Epithelial cell of esophagus (primary cell): Measurements from ENCODE around the gene UPF3A.

ENCODE experiments used
- DNase-seq: peaks from one replicate; pipeline ENCODE4 v3.0.0; 2010; ENCODE audit warnings: low read depth
- H3K4me3 ChIP-seq: 2 replicates; pipeline ENCODE4 v1.5.1; 2011; ENCODE audit warnings: mild to moderate bottlenecking, low read length, control low read depth
- TF ChIP-seq, protein P1 (sequence below): IDR thresholded peaks from 2 replicates; pipeline ENCODE4 v1.5.1; 2011; ENCODE audit warnings: low read depth, mild to moderate bottlenecking, low read length, control low read depth, inconsistent platforms; ENCODE audit not compliant: insufficient read depth; ENCODE audit errors: missing control alignments

Gene UPF3A

DNA sequence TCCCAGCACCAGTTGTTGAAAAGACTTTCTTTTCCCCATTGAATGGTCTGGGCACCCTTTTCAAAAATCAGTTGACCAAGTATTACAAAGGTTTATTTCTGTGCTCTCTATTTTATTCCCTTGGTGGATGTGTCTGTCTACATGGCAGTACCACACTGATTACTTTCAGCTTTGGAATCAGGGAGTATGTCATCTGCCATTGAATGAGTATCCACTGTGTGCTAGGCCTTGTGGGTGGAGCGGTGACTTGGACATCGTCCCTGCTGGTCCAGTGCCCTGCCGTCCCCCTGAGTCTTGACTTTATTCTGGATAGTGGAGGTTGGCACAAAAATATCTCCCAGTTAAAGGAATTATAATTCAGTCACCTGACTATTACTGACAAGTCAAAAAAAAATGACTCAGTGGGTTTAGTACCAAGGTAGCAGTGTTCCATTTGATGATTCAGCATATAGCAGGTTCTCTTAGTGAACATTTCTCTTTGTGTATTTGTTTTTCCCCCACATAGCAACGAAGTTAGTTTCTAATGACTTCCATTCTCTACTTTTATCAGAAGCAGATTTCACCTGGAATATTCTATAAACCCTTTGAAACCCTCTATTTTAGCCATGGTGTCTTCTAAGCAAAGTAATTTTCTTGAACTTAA is 3.9 kb downstream of the UPF3A start:
- DNase-seq, result peak; percentile 73
- no peak overlapping the region for H3K4me3 ChIP-seq
- TF ChIP-seq, protein P1, sequence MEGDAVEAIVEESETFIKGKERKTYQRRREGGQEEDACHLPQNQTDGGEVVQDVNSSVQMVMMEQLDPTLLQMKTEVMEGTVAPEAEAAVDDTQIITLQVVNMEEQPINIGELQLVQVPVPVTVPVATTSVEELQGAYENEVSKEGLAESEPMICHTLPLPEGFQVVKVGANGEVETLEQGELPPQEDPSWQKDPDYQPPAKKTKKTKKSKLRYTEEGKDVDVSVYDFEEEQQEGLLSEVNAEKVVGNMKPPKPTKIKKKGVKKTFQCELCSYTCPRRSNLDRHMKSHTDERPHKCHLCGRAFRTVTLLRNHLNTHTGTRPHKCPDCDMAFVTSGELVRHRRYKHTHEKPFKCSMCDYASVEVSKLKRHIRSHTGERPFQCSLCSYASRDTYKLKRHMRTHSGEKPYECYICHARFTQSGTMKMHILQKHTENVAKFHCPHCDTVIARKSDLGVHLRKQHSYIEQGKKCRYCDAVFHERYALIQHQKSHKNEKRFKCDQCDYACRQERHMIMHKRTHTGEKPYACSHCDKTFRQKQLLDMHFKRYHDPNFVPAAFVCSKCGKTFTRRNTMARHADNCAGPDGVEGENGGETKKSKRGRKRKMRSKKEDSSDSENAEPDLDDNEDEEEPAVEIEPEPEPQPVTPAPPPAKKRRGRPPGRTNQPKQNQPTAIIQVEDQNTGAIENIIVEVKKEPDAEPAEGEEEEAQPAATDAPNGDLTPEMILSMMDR, result no peak

DNA sequence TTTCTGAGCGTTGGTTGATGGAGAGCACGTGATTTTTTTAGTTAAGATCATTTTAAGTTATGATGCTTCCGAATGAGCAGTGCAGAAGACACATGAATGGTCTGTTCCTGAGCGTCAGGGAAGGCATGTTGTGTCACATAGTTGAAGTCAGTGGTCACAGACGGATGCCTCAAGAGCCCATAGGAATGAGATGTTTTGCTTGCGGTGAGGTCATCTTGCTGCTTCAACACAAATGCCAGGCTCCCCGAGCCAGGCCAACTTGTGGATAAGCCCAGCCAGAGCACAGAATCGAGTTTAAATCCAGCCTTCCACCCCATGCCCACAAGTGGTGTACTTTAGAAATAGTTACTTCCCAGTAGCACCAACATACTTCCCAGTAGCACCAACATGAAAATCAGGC is 5.4 kb downstream of the UPF3A start:
- no peak for DNase-seq

DNA sequence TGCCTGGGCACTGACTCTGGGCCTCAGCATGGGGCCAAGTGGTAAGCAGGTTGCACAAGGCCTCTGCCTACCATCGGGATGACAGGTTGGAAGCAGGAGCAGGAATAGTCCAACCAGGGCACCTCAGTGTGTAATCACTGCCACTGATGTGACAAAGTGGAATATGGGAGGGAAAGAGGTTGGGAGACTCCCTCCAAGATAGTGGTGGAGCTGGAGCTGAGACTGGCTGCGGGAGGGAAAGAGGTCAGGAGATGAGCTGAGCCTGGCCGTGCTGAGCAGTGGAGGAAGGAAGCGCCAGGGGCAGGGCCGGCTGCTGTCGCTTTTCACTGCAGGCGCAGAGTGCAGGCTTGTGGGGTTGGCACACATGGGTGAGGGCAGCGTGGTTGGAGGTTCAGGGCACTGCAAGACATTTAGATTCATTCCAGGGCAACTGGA is 6.8 kb downstream of the UPF3A start:
- no peak overlapping the region for H3K4me3 ChIP-seq
- TF ChIP-seq, protein P1, result no peak
- DNase-seq, result no peak

More for the DNA sequence above, 5.4 kb downstream of the UPF3A start:
- TF ChIP-seq, protein P1, result no peak
- H3K4me3 ChIP-seq, result no peak overlapping the region

DNA sequence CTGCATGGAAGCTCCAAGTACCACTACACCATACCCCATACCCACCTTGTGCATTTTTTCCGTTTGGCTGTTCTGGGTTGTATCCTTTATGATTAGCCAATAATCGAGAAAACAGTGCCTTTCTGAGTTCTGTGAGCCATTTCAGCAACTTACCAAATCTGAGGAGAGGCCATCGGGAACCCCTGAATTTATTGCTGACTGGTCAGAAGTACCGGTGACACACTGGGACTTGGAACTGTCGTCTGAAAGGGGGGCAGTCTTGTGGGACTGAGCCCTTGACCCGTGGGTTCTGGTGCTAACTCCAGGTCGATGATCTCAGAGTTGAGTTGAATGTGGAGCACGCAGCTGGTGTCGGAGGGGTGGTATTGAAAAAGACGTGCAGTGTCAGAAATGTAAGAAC is 15.0 kb downstream of the UPF3A start:
- no peak for DNase-seq
- TF ChIP-seq, protein P1, result no peak
- no peak overlapping the region for H3K4me3 ChIP-seq

DNA sequence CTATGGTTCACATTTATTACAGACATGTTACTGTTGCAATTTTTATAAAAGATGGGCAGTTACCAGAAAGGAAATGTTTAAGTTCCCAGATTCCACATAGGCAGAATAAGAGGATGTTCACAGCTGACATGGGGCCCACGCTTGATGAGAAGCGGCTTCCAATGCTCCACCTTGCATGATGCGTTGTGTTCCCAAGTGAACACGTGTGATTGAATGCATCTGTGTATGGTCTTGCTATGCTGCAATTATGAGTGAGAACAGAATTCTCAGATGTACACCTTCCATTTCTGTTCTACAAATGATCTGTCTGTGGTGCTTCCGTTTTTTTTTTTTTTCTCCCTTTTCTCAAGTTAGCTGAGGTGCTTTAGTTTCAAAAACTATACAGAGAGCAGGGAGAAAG is 15.5 kb downstream of the UPF3A start:
- TF ChIP-seq, protein P1, result no peak
- DNase-seq, result no peak
- no peak overlapping the region for H3K4me3 ChIP-seq

DNA sequence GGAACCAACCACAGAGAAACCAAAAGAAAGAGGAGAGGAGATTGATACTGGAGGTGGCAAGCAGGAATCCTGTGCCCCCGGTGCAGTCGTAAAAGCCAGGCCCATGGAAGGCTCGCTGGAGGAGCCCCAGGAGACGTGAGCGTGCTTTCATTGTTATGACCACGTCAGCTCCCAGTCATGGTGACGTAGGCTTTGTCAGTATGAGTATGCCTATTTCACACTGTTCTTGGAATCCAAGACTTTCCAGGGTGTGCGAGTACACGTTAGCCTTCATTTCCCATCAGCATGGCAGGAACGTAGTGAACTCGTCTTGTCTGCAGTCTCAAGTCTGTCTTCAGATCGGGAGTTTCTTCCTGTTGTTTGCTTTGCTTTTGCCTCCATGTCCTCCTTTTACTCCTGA is 17.5 kb downstream of the UPF3A start:
- no peak for DNase-seq
- no peak overlapping the region for H3K4me3 ChIP-seq
- TF ChIP-seq, protein P1, result no peak
